NCI-H82 treated with DMSO at 0.1 percent for 48 hours (cell line): ENCODE measurements around the gene FBXW9.
"Not testable (repeated sequence)": the region's sequence is repeated elsewhere in the genome, so short reads cannot be mapped to it uniquely, and the experiment has no call there.

Experiments used
- DNase-seq: peaks from one replicate; lab custom pipeline; 2025; ENCODE audit not compliant: unreplicated experiment; lab: John Stamatoyannopoulos, UW

Gene FBXW9

DNA sequence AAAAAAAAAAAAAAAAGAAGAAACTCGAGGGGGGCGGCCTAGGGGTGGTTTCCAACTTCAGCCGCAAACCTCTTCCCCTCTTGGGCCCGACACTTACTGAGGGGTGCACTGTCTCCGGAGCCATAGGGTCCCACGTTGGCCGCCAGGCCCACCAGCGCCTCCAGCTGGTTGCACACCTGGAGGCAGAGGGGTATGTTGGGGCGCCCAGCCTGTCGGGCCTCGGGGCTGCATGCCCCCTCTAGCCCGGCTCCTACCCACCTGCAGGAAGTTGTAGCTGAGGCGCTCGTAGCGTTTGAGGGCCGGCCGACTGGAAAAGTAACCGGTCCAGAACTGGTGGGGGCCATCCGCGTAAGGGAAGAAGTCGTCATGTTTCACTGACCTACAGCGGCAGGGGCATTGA is 38.5 kb downstream of the FBXW9 start:
- DNase-seq: no peak

DNA sequence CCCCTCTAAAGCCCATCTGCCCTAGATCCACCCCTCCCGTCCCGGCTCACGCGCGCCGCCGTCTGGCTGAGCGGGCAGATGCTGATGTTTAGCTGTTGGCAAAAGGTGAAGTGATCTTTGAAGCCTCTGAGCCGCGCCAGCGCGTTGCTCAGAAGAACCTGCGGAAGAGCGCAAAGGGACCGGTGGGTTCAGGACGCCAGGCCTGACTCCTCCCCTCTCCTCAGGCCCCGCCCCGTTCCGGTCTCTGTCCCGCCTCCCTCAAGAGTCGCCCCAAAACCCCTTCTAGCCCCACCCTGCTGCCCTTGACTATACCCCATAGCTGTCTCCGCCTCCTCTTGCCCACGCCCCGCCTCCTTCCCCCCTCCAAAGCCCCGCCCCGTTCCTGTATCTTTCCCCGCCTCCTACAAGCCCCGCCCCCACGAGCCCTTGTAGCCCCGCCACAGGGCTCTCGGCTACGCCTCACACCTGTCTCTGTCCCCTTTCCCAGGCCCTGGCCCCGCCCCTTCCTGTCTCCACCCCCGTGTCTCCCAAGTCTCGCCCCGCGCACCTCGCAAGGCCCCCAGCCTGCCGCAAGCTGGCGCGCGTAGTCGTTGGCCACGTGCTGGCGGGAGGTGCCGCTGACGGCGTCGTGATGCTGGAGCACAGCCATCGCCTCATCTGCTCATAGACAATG is 39.4 kb downstream of the FBXW9 start:
- DNase-seq: no peak

DNA sequence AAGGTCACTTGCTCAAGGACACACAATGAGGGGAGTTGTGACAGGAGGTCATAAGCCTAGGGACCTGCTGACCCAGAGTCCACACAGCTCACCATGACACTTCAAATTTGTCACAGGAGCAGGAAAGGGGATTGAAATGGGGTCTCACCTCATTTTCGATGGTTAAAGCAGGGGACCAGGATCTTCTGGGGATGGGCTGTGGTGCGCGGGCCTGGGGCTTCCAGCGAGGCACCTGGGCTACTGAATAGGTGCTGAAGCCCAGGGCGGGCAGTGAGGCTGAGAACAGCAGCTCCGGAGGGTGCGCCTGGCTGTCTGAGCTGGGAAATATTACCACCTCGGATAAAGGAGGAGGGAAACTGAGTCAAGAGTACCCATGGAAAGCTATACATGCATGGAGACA is 40.9 kb downstream of the FBXW9 start:
- DNase-seq: no peak

DNA sequence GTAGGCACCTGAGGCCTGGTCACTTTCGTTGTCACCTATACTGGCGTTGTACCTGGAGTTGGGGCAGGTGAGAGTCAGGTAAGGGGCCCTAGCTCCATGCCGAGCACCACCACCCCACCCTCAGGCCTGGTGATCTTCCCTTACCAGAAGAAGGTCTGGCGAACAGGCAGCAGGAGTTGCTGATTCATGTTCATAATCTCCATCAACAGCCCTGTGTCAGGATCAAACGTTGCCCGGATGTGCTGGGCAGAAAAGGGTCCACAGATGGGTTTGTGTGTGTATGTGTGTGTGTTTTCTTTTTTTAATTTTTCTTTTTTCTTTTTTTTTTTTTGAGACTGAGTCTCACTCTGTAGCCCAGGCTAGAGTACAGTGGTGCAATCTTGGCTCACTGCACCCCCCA is 44.2 kb downstream of the FBXW9 start:
- DNase-seq: no peak

- no peak for DNase-seq
Observed at GRCh38 chr19:12649941-12650340, 46.5 kb downstream of the FBXW9 start.

DNA sequence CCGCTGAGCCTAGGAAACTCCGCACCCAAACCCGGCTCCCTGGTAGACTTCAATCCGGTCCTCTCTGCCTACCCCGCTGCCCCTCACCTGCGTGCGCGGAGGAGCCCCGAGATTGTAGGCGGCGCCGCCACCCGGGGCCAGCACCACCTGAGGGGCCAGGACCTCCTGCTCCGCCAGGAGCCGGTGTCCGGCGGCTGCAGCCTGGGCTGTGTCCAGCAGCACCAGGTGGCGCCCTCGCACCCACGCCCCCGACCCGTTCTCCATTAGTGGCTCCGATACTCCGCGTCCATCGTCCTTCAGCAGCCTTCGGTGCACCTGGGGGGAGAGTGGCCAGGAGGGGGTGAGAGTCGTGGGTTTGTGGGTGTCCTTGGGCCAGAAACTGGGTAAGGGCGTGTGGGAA is 48.3 kb downstream of the FBXW9 start:
- no peak for DNase-seq

- no peak for DNase-seq
Observed at GRCh38 chr19:12647490-12648071, 48.9 kb downstream of the FBXW9 start.

GRCh38 chr19:12647047-12647446 is 49.4 kb downstream of the FBXW9 start:
- DNase-seq: no peak

DNA sequence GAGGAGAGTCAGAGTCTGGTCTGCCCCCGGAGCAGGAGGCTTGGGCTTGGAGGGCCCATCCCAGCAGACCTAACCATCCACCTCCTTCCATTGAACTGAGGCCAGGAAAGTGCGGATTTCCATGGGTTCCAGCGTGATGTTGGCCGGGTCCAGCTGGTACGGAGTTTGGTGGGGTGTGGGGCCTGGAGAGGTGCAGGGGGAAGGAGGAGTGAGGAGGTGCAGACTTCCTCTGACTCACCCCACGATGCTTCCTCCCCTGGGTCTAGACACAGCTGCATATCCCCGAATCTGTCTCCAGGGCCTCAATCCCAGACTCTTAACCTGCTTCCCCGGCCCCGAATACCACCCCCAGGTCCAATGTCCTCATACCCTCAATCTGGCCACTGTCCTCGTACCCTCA is 49.9 kb downstream of the FBXW9 start:
- no peak for DNase-seq

- not testable (repeated sequence) for DNase-seq
Observed at GRCh38 chr19:12643716-12644115, 52.7 kb downstream of the FBXW9 start.

DNA sequence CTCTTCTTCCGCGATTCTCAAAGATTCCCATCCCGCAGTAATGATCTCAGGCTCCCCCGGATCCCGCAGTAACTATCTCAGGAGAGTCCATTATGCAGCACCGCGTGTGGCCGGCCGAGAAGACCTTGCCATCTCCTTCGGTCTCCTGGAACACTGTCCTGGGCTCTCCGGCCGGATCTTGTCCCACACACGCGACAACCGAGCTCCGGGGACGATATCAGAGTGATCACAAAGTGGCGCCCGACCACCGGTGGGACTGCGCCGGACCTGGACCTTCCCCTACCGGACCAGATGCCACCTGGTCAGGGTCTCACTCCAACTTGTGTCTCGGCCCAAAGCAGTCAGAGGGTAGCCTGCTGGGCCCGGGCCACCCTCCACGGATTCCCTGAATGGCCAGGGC is 53.9 kb downstream of the FBXW9 start:
- DNase-seq: no peak

- no peak for DNase-seq
Observed at GRCh38 chr19:12641456-12641855, 55.0 kb downstream of the FBXW9 start.

DNA sequence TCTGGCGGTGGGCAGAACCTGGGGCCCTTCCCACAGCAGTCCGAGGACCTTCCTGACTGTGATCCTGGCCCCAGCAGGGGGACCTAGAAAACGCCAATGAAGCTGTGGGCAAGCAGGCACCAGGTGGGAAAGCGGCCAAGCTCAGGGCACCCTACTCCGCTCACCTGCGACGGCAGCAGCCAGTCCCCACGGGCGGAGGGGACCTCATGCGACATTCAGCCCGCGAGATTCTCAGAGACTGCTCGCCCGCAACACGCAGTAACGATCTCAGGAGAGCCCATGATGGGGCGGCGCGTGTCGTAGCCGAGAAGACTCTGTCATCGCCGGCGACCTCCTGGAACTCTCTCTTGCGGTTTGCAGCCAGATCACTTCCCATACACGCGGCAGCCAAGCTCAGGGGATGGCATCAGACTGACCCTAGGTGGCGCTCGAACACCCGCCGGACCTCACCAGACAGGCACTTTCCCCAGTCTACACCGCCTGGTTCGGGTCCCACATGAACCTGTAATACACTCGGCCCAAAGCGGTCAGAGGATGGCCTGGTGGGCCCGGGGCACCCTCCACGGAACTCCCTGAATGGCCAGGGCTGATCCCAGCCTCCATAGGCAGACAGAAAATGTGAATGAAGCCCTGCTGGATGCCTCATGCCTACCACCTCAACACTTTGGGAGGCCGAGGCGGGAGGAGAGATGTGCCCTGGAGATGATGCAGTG is 56.4 kb downstream of the FBXW9 start:
- peak; percentile 72 for DNase-seq
